GM12801 (cell line): ENCODE data around the gene LRRK1.

Source experiments
- TF ChIP-seq, protein P1 (sequence below): IDR thresholded peaks from one replicate; pipeline ENCODE4 v1.5.1; 2011; ENCODE audit warnings: control low read depth; ENCODE audit not compliant: insufficient read length; ENCODE audit errors: extremely low read depth

Gene LRRK1

DNA sequence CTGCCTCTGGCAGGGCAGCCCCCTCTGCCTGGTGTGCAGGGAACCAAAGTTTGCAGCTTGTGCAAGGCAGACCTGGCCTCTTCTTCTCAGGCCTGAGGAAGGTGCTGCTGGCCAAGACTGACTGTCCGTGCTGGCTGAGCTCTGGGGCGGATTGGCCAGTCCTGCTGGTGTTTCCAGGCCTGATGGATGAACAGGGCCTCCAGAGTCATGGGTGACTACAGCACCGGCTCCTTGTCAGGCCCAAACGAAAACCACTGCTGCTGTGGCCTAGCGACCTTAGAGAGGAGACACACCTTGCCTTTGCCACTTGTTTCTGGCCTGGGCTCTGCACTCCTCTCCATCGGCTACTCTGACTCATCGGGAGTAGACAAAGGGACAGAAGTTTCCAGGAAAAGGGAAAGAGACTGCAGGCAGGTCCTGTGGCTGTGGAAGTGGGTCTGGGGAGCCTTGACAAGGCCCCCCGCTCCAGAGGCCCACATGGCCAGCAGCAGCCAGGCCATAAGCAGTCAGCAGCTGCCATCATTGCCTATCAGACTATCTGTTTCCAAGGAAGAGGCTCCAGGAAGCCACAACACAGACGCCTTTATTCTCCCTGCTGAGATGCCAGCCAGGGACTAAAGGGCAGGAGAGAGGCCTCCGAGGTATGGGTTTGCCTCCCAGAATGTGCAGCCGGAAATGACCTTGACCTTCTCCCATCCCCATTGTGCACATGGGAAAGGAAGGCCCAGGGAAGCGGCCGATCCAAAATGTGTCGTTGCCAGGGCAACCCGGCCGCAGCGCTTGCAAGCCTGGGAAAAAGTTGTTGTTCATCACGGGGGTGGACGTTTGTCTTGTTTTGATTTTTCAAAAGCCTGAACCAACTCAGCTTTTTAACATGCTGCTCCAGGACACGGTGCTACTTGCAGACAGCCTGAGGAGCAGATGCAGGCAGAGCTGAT lies 172.2 kb downstream of the LRRK1 start:
- TF ChIP-seq, protein P1, sequence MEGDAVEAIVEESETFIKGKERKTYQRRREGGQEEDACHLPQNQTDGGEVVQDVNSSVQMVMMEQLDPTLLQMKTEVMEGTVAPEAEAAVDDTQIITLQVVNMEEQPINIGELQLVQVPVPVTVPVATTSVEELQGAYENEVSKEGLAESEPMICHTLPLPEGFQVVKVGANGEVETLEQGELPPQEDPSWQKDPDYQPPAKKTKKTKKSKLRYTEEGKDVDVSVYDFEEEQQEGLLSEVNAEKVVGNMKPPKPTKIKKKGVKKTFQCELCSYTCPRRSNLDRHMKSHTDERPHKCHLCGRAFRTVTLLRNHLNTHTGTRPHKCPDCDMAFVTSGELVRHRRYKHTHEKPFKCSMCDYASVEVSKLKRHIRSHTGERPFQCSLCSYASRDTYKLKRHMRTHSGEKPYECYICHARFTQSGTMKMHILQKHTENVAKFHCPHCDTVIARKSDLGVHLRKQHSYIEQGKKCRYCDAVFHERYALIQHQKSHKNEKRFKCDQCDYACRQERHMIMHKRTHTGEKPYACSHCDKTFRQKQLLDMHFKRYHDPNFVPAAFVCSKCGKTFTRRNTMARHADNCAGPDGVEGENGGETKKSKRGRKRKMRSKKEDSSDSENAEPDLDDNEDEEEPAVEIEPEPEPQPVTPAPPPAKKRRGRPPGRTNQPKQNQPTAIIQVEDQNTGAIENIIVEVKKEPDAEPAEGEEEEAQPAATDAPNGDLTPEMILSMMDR, result no peak

DNA sequence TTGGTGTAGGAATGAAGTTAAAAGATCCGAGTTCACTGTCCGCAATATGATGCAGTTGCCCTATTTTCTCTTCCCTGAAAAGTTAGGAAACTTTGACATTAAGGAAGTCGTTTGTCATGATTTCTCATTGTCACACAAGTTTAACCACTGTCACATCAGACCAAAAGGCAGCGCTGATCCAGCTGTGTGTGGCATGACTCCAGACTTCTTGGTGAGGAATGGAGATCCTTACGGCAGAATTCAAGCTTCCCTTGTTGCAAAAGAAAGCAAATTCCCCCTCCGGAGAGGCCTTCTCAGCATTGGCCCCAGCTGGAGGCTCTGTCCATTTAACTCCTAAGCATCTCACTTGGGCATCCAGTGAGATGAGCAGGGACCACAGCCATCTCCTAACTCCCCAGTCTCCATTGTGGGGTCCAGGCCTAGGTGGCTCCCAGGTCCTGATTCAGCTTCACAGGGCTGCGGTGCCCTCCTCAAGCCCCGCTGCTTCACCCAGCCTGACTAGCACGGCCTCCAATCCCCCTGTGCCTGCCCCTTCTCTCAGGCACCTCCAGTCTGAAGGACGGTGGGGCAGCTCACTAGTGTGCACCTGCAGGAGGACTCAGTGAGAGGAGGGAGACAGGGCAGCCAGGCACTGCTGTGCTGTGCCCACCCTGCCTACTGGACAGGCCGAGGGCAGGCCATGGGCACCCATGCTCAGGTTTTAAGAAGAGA lies 173.2 kb downstream of the LRRK1 start:
- TF ChIP-seq, protein P1, result no peak

DNA sequence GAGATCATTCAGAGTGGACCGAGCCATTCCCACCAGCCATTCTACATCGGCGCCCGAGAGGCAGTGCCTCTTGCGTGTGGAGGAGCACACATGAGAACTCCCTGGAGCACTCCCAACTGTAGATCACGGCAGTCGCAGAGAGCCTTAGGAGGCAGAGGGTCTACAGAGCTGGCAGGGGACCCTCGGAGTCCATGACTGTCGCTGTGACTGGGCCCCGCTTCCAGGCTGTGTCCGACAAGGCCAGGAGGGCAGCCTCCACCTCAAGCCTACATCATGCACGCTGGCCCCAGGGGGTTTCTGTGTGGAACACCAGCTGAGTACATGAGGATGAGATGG lies 173.7 kb downstream of the LRRK1 start:
- TF ChIP-seq, protein P1, result no peak

DNA sequence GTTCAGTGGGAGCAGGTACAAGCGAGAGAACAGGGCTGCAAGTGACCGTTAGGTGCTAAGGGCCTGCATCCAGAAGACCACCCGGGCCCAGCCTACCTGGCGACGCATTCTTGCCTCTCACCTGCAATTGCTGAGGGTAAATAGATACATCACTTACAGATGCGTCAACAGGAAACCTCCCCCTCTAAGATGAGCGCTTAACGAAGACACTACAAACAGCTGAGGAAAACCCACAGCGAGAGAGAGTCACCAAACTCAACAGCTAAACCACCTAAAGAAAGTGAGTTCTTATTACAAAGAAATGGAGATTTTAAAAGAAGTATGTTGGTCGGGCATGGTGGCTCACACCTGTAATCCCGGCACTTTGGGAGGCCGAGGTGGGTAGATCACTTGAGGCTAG lies 174.8 kb downstream of the LRRK1 start:
- TF ChIP-seq, protein P1, result no peak

DNA sequence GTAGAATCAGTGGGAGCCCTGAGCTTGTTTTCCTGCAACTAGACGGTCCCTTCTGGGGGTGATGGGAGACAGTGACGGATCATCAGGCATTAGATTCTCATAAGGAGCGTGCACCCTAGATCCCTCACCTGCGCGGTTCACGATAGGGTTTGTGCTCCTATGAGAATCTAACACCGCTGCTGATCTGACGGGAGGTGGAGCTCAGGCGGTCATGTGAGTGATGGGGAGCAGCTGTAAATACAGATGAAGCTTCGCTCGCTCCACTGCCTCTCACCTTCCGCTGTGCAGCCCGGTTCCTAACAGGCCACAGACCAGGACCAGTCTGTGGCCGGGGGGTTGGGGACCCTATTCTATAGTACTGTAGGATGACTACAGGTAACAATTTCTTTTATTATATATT lies 178.0 kb downstream of the LRRK1 start:
- TF ChIP-seq, protein P1, result no peak

DNA sequence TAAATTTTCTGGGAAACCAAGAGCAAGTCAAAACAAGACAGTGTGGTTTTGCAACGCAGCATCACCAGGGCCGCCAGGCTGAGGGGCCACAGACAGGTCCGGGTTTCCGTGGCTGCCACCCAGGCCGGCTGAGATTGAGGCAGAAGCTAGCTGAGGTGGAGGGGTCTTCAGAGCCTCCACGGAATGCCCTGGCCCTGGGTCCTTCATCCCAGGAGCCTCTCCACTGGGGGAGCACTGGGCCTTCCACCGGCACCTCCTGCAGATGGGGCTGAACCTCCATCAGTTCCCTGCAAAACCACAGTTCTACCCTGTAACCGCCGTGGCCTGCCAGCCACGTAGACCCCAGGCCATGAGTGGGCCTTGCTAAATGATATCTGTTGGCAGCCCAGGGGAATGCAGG lies 180.0 kb downstream of the LRRK1 start:
- TF ChIP-seq, protein P1, result no peak

DNA sequence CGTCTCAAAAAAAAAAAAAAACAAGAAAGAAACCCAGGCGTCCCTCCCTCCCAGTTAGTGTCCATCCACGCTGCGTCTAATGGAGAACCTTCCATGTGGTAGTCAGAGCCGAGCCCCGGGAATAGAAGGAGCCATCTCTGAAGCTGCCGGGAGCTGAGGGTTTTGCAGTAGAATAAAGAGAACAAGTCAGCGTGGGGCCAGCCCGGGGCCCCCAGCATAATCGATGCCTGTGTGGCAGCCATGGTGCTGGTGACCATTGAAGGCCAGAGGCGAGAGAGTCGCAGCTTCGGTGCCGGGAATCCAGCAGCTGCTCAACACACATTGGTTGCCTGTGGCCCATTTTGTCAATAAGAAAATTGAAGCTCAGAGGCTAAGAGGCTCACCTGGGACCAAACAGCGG lies 181.0 kb downstream of the LRRK1 start:
- TF ChIP-seq, protein P1, result no peak
